ENCODE data around the gene RPS6KA4.

RPS6KA4 gene

DNA sequence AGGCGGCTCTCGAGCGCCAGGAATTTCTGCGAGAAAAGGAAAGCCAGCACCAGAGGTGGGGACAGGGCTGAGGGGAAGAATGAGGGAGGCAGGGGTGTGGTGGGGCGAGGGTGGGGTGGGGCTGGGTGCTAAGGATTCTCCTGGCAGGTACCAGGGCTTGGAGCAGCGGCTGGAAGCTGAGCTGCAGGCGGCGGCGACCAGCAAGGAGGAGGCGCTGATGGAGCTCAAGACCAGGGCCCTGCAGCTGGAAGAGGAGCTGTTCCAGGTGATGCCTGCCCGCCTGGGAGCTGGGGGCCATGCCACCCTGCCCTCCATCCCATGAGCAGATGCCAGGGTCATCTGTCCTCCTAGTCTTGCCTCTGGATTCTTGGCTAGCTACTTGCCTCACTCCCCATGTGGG lies 9.6 kb upstream of the RPS6KA4 start:
- no peak for DNase-seq

DNA sequence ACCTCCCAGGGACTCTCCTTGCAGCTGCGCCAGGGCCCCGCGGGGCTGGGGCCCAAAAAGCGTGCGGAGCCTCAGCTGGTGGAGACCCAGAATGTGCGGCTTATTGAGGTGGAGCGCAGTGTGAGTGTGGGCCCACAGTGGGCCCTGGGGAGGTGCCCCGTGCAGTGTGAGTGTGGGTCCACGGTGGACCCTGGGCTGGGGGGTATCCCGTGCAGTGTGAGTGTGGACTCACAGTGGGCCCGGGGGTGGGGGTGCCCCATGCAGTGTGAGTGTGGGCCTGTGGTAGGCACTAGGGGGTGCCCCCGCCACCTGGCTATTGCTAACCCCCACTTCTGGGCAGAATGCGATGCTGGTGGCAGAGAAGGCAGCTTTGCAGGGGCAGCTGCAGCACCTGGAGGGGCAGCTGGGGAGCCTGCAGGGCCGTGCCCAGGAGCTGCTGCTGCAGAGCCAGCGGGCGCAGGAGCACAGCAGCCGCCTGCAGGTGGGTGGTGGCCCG lies 7.8 kb upstream of the RPS6KA4 start:
- DNase-seq, result no peak

DNA sequence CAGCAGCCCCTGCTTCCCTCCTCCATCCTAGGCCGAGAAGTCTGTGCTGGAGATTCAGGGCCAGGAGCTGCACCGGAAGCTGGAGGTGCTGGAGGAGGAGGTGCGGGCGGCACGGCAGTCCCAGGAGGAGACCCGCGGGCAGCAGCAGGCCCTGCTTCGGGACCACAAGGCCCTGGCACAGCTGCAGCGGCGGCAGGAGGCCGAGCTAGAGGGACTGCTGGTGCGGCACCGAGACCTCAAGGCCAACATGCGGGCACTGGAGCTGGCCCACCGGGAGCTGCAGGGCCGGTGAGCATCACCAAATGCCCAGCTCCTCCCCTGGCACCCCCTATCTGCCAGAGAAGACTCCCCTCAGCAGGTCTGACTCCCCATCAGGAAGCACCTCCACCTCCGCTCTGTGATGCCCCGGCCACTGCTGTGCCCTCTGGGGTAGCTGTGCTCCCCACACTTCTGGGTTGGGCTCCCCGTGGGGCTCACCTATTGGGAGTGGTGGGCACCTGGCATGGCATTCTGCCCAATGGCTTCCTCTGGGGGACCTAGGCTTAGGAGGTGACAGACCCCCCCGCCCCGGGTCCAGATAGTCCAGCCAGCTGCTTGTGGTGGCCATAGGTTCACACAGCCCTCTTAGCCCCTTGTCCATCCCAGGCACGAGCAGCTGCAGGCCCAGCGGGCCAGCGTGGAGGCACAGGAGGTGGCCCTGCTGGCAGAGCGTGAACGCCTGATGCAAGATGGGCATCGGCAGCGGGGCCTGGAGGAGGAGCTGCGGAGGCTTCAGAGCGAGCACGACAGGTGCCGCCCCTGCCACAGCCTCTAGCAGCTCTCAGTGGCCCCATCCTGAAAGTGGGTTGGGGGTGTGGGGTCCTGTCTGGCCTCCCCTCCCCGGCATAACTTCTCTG lies 6.6 kb upstream of the RPS6KA4 start:
- DNase-seq, result no peak

DNA sequence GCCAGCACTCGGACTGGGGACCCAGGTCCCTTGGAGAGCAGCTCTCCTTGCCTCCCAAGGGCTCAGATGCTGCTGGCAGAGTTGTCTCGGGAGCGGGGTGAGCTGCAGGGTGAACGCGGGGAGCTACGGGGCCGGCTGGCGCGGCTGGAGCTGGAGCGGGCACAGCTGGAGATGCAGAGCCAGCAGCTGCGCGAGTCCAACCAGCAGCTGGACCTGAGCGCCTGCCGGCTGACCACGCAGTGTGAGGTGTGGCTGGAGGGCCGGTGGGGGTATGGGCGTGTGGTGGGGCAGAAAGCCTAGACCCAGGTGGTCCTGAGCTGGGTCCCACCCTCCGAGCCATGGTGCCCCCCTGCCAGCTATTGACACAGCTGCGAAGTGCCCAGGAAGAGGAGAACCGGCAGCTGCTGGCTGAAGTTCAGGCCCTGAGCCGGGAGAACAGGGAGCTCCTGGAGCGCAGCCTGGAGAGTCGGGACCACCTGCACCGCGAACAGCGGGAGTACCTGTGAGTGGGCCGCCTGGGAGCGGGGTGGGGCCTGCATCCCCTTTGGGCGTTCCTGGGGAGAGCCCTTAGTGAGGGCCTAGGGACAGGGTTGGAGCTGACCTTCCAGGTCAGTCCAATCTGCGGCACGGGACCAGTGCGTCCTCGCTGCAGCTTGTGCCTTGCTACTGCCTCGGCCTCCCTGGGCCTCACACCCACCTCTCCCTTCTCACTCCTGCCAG lies 5.8 kb upstream of the RPS6KA4 start:
- DNase-seq, result no peak

- no peak for DNase-seq
Observed at GRCh38 chr11:64353715-64354506, 5.1 kb upstream of the RPS6KA4 start.

GRCh38 chr11:64355078-64355940 lies 3.7 kb upstream of the RPS6KA4 start:
- DNase-seq, result no peak

GRCh38 chr11:64356498-64357411 lies 2.2 kb upstream of the RPS6KA4 start:
- DNase-seq, result no peak

DNA sequence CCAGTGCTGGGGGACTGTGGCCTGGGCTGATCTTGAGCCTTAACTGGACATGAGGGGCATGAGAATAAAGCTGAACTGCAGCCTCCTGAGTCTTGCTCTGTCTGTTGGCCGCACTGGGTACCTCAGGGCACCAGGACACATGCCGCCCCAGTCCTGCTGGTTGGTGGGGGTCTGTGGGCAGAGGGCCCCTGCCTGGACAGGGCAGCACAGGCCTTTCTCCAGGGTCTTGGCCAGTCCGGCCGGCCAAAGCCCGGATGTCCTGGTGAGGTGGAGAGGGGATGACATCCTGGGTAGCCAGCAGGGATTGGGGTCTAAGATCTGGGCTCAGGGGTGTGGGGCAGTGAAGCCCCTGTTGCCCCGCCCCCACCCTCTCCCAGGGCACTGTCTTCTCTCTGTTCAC lies 1.5 kb upstream of the RPS6KA4 start:
- DNase-seq, result no peak

- peak; percentile 17 for DNase-seq
Observed at GRCh38 chr11:64357904-64358535, 942 bp upstream of the RPS6KA4 start.

DNA sequence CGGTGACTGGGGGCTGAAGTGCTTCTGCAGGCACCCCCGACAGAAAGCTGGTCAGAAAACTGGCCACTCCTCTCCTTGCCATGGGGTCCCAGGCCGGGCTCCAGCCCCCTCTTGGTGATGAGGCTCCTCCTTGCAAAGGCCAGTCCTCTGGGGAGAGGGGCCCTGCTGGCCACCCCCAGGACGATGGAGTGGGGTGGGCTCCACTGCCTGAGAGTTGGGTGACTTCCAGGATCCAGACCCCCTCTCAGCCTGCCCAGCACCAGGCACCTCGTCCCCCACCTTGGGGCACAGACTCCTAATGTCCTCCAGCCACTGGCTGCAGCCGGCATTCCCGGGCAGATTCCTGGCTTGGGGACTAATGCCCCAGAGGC lies 441 bp upstream of the RPS6KA4 start:
- no peak for DNase-seq

DNA sequence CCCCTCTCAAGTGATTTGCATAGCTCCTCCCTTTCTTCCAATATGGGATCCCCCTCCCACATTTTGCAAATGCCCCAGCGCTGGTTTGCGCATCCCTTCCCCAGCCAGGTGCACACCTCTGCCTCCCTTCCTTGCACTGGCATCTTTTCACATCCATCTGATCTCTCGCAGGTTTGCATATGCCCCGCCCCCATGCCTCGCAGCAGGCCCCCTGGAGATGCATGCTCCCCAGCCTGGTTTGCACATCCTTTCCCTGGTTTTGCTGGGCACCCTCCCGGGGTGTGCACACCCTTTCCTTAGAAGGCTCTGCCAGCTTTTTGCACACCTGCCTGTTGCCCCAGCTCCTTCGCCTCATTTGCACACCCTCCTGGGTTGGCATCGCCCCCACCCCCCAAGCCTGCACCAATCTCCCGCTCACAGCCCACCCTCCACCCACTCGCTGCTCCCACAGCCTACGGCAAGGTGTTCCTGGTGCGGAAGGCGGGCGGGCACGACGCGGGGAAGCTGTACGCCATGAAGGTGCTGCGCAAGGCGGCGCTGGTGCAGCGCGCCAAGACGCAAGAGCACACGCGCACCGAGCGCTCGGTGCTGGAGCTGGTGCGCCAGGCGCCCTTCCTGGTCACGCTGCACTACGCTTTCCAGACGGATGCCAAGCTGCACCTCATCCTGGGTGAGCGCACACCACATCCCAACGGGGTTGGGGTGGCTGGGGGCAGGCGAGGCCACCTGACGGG lies 917 bp downstream of the RPS6KA4 start:
- no peak for DNase-seq

DNA sequence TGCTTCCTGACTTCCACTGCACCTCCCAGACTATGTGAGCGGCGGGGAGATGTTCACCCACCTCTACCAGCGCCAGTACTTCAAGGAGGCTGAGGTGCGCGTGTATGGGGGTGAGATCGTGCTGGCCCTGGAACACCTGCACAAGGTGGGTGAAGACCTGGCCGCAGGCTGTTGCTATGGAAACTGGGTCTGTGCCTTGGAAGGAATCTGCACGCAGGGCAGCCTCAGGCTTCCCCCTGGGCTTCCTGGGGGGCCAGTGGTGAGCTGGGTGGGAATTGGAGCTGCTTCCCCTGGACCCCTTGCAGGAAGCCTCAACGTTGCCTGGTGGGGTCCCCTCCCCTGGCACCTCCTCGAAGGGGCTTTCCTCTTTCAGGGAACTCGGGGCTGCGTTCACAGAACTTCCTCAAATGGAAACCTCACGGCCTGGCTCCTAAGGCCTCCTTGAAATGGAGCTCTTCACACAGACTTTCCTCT lies 1.5 kb downstream of the RPS6KA4 start:
- no peak for DNase-seq

- DNase-seq, result no peak
Observed at GRCh38 chr11:64361659-64362058, 2.7 kb downstream of the RPS6KA4 start.

GRCh38 chr11:64362339-64362738 lies 3.4 kb downstream of the RPS6KA4 start:
- DNase-seq, result no peak

DNA sequence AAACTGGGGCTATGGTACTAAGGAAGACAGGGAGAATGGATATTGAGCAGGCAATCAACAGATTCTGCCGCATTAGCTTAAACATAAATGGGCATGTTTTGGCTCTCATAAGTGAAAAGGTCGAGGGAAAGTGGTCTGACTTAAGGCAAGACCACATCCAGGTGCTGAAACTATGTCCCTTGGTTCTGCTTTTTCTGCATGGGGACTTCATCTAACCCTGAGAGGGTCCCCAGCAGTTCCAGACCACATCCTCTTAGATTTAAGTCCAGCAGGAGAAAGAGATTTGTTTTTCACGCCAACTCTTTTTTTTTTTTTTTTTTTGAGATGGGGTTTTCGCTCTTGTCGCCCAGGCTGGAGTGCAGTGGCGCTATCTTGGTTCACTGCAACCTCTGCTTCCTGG lies 5.5 kb downstream of the RPS6KA4 start:
- DNase-seq, result no peak

DNA sequence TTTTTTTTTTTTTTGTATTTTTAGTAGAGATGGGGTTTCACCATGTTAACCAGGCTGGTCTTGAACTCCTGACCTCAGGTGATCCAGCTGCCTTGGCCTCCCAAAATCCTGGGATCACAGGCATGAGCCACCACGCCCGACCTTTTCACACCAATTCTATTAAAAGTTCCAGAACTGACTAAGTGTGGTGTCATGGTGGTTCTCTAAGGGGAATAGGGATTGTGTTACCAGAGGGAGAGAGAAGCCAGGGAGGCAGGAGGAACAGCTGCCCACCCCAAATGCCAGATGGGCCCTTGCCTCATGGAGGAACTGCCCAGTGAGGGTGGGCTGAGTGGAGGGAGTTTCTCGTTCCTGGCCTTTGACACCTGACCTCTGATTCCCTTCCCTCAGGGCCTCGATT lies 5.9 kb downstream of the RPS6KA4 start:
- DNase-seq, result no peak

GRCh38 chr11:64366751-64367150 lies 7.8 kb downstream of the RPS6KA4 start:
- no peak for DNase-seq

DNA sequence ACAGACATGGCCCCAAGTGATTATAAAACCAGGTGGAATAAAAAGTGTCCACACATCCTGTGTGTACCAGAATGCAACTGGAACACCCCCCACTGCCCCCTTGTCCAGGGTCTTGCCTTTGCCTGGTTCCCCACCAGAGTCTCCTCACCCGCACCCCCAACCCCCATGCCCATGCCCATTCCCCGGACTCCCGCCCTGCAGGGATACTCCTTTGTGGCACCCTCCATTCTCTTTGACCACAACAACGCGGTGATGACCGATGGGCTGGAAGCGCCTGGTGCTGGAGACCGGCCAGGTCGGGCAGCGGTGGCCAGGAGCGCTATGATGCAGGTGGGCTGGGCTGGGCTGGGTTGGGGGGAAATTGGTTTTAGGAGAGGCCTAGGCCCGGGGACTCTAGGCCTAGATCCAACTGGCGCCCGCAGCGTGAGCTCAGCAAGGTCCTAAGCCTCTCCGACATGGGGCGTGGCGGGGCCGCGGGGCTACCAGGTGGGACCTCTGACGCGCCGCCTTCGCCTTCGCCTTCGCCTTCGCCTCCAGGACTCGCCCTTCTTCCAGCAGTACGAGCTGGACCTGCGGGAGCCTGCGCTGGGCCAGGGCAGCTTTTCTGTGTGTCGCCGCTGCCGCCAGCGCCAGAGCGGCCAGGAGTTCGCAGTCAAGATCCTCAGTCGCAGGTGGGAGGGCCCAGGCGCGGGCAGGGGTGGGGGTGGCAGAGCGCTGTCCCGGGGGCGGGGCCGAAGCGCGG lies 9.1 kb downstream of the RPS6KA4 start:
- DNase-seq, result no peak

DNA sequence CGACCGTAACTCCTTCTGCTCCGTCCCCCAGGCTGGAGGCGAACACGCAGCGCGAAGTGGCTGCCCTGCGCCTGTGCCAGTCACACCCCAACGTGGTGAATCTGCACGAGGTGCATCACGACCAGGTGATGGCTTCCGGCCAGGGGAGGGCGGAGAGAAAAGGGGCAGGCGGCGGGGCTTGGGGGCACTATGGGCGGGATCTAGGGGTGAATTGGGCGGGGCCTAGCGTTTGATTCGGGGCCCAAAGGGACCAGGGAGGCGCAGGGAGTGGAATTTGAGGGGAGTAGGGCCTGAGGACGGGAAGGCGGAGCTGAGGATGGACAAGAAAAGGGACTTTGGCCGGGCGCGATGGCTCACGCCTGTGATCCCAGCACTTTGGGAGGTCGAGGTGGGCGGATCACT lies 9.7 kb downstream of the RPS6KA4 start:
- DNase-seq, result no peak

Data from stimulated activated naive CD4-positive, alpha-beta T cell treated with Interleukin-2 at 50 U/mL for 16 hours (primary cell).